ENCODE measurements around the gene GIMAP8.

Gene GIMAP8

DNA sequence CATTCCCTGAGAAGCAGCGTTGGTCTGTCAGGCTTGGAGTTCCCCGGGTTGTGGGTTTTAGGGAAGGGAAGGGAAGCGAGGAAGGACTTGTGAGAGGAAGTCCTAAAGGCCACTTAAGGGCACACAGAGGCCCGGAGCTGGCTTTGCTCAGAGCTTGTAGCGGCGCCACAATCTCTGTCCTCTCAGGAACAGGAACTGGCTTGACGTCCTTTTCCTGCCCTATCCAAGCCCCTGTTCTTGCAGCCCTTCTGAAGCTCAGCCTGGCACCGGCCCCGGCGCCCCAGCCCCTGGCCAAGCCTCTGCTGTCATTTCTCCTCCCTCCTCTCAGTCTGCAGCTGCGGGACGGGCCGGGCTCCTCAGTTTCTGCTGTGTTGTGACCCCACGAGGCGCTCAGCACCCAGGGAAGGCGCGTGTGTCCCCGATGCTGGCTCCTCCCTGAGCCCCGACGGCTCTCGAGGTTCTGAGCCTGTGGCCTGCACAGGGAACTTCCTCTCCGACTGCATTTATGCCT, at the start of gene GIMAP8:
Gene GIMAP8 (plus strand): TSS at position 140 of the 511 bp plus-strand sequence. CDS start 16,069 bp downstream, outside the sequence.
- DNase-seq, result peak; percentile 50

- DNase-seq, result no peak
Measured at GRCh38 chr7:150400788-150401423, 49.5 kb upstream of the GIMAP8 start.

GRCh38 chr7:150401424-150401790, 49.0 kb upstream of the GIMAP8 start:
- DNase-seq, result no peak

DNA sequence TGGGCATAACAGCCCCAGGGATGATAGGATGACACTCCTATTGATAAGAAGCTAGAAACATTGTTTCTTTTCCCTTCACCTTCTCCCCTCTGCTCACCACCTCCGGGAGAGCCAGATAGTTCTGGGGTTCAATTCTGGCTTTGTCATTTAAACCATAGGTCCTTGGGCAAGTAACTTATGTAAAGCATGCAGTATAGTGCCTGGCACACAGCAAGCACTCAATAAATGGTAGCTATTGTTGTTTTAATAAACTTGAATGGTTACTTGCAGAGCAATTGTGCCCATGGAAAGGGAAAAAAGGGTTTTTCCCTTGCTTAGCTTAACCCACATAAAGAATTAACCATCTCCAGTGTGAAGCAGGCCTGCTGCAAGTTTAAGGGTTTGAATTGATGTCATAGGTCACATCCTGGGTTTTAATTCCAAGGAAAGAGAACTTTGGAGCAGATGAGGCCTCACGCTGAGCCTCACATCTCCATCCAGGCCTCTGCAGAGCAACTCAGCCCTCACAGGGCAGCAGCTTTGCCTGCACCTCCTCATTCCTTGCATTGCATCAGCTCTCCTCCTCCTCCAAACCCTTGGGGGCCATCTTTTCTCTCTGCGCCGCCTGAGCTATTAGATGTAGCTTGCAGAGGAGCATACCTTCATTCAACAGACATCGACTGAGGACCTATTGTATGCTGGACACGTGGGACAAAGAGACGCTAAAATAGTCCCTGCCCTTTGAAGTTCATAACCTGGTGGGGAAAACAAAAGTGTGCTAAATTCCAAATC, 48.4 kb upstream of the GIMAP8 start:
- DNase-seq, result no peak

- DNase-seq, result no peak
Measured at GRCh38 chr7:150402671-150403321, 47.6 kb upstream of the GIMAP8 start.

DNA sequence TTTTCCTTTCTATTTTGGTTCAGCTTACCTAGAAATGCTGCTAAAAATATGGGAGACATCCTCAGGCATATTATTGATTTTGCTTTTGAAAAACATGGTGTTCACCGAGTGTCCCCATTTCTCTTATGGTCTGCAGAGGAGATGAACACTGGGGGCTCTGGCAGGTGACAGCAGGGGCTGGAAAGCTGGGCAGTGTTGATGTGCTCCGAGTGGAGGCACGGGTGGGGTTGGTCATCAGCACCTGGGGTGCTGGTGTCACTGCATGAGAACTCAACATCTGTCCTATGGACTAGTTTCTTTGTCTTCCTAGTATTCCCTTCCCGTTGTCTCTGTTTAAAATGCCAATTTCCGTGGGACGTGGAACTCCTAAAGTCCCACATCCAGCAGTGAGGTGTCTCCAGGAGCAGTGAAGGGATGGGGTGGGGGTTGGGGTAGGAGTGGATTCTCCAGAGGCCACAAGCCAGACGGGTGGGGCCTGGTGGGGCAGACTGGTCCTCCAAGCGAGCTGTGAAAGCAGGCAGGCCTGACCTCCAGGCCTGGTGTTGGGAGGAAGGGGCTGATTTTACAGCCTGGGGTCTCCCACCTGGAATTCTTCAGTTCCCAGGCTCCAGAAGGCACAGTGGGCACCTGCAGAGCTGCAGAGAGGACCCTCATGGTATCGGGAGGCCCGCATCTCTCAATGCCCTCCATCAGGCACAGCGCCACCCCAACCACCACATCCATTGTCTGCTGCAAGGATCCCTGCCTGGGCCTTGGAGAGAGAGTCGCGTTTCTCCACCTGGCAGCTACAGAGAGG, 46.9 kb upstream of the GIMAP8 start:
- DNase-seq, result no peak

GRCh38 chr7:150404172-150404804, 46.1 kb upstream of the GIMAP8 start:
- no peak for DNase-seq

DNA sequence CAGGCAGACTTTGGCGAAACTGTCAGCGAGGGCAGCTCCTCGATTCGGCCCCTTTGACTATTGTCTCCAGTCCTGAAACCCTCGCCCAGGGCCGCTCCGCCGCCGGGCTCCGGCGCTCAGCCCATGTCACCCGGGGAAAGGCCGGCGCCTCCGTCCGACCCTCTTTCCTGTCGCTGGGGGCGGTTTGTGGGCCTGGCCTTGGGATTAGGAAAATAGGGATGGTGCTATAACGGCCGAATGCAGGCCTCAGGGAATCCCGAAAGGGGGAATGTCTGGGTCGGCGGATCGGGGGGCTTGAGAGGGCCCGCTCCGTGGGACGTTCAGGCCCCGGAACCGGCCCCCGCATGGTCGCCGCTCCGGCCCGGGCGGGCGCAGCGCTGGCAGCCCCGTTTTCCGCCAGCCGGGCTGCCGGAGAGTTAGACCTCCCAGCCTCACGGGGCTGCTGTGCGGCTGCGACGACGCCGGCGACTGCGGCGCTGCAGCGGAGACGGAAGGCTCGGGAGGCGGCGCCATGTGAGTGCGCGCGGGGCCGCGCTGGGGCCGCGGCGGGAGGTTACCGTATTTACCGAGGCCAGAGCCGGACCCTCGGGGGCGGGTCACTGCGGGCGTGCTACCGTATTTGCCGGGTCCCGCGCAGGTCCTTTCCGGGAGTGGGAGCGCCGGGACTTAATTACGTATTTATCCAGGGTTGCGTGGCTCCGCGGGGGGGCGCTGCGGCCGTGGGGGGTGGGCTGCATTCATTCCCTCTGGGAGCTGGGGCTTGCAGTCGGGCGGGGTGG, 45.4 kb upstream of the GIMAP8 start:
- peak; percentile 93 for DNase-seq

- DNase-seq, result no peak
Measured at GRCh38 chr7:150405584-150406311, 44.7 kb upstream of the GIMAP8 start.

GRCh38 chr7:150406312-150406566, 44.2 kb upstream of the GIMAP8 start:
- no peak for DNase-seq

GRCh38 chr7:150406567-150407421, 43.6 kb upstream of the GIMAP8 start:
- DNase-seq, result no peak

GRCh38 chr7:150407588-150408392, 42.6 kb upstream of the GIMAP8 start:
- DNase-seq, result no peak

DNA sequence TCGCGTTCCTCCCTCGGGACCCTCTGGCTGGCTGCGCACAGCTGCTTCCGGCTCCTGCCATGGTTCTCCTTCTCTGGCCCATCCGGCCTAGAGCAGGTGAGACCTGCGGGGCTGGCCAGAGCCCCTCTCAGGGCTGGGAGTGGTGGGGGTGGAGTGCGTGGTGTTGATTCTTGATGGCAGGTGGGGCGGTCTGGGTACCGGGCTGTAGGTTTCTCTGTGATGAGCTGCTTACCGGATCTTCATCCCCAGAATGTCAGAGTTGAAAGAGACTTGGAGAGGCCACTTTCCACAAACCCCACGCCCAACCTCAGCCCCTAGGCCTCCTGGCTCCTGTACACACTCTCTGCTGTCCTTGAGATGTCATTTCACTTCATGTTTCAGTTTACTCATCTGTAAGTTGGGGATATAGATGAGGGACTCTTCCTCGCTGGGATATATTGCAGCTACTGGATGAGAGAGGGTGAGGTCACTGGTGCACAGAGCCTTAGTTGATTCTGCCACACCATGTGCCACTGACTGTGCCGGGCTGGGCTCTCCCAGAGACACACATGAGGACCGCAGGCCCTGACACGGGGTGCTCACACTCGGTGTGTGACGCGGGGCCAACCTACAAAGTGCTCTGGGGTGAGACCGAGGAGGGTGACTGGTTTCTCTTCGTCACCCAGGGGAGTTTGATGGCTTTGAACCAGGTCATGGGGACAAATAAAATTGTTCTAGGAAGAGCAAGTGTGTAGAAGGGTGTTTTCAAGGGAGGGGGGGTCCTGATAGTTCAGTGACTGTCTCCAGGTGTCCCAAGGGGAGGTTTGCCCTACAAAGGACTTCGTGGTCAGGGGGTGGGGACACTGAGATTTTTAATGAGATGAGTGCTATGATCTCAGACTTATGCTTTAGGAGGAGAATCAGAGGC, 41.8 kb upstream of the GIMAP8 start:
- DNase-seq, result no peak

DNA sequence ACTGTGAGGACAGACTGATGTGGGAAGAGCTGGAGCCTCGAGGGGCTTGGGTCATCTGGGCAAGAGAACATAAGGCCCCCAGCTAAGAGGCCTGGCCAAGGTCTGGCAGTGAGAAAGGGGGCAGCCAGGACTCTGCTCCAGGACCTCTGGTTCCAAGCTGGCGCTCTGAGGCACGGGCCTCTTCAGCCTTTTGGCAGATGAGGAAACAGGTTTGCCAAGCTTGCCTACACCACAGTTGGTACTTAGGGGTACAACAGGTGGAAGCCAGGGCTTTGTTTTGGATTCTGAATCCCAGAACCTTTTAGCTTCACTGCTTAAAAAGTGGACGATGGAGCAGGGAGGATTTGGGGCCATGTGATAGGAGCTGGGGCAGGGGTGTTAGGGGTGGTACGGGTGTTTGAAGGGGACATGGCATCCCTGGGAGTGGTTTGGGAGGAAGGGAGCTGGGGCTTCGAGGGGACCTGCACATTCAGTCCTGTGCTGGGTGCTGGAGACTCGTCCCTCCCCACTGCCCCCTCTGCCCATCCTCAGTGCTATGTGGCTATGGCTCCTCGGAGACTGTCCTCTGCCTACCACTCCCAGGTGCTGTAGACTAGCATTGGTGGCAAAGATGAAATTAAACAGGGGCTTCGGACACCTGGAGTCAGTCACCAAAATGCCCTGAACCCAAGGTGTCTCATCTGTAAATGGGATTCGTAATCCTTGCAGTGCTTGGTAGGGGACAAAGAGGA, 41.0 kb upstream of the GIMAP8 start:
- DNase-seq, result no peak

GRCh38 chr7:150410131-150410530, 40.3 kb upstream of the GIMAP8 start:
- DNase-seq, result no peak

DNA sequence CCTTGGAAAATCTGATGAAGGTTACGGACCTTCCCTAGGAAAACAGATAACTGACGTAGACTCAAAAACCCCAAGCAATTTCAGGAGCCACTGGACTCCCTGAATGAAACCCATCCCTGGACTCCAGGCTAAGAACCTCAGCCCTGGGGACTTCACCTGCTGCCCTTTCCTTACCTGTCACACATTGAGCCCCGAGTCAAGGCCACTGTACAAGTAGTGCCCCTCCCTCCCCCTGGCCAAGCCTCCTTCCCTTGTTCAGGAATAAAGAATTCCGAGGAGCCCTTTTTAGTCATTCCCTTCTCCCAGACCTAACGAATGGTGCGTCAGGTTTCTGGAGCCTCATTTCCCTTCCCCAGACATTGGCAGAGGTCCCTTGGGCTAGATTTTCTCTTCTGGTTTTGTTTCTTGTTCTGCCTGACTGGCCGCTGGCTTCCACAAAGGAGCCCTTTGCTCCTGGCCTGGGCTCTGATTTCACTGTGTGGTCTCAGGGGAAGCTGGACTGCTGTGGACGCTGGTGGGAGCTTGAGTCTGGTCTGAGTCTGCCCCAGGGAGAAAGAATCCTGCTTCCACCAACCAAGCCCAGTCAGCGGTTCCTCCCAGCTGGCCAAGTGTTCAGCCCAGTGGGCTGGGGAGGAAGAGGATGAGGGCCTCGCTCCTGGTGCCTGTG, 39.6 kb upstream of the GIMAP8 start:
- no peak for DNase-seq

GRCh38 chr7:150411606-150412005, 38.8 kb upstream of the GIMAP8 start:
- DNase-seq, result no peak
